Tibial nerve (tissue), 4 donors: ENCODE measurements around the gene AK8. TPM values are rescaled to one million over a fixed set of nuclear protein-coding genes. Genes with fewer than 3 reads are reported as not detected.

Source experiments
- DNase-seq, 2 donors: peaks; one replicate each; pipeline ENCODE4 v3.0.0-alpha.2; 2019; ENCODE audit warnings: low spot score in 2 of 2
- H3K27ac ChIP-seq, 4 donors: fragments of 200-600 bp; sonication (generic) in 3 of 4; one replicate each; pipeline ENCODE4 v1.5.1; 2017 to 2019; ENCODE audit warnings: mild to moderate bottlenecking in 1 of 4
- H3K27me3 ChIP-seq, 2 donors: fragments of 200-600 bp; sonication (generic) in 1 of 2; one replicate each; pipeline versions ENCODE4 v1.5.1 to v1.6.0; 2017 to 2019
- H3K36me3 ChIP-seq, 3 donors: fragments of 200-600 bp; sonication (generic); one replicate each; pipeline ENCODE4 v1.5.1; 2018 to 2019
- H3K4me1 ChIP-seq, 4 donors: fragments of 200-600 bp; sonication (generic) in 3 of 4; one replicate each; pipeline ENCODE4 v1.5.1; 2017 to 2019
- H3K4me3 ChIP-seq, 4 donors: fragments of 200-600 bp; sonication (generic) in 3 of 4; one replicate each; pipeline ENCODE4 v1.5.1; 2017 to 2019; ENCODE audit warnings: mild to moderate bottlenecking in 1 of 4, moderate library complexity in 1 of 4
- H3K9me3 ChIP-seq, 4 donors: fragments of 200-600 bp; sonication (generic) in 3 of 4; one replicate each; pipeline ENCODE4 v1.5.1; 2017 to 2019
- EP300 ChIP-seq, 2 donors: sonication (generic); formaldehyde crosslinking; IDR thresholded peaks; one replicate each; pipeline ENCODE4 v1.6.1; 2017; ENCODE audit warnings: antibody characterized with exemption in 2 of 2, mild to moderate bottlenecking in 1 of 2
- POLR2A ChIP-seq, 2 donors: fragments of 450-650 bp; IDR thresholded peaks; one replicate each; pipeline ENCODE4 v1.6.1; 2017; ENCODE audit warnings: antibody characterized with exemption in 2 of 2, mild to moderate bottlenecking in 2 of 2, moderate library complexity in 2 of 2
- WGBS, 2 donors: methylation state at CpG; one replicate each; pipeline ENCODE4 v1.1.5; 2018; 5-methylcytosine and 5-hydroxymethylcytosine counted together
- total RNA-seq, 4 donors: library from RNA; depleted of rRNA; stranded (reverse); fragments of >200 nt; gene quantifications; one replicate each; pipeline ENCODE4 v1.1.0, GENCODE V29; 2016
- TF ChIP-seq, protein P1 (sequence below), 5 experiments: fragments of 200-600 bp in 3 of 5; fragments of 450-650 bp in 2 of 5; sonication (generic) in 3 of 5; IDR thresholded peaks; one replicate each; pipeline ENCODE4 v1.5.1; 2016 to 2019; ENCODE audit warnings: antibody characterized with exemption in 5 of 5, mild to moderate bottlenecking in 3 of 5, moderate library complexity in 2 of 5

The AK8 gene
- total RNA-seq, 4 donors from 2014 or later = 0.30 to 4.3 (median 1.7) TPM

DNA sequence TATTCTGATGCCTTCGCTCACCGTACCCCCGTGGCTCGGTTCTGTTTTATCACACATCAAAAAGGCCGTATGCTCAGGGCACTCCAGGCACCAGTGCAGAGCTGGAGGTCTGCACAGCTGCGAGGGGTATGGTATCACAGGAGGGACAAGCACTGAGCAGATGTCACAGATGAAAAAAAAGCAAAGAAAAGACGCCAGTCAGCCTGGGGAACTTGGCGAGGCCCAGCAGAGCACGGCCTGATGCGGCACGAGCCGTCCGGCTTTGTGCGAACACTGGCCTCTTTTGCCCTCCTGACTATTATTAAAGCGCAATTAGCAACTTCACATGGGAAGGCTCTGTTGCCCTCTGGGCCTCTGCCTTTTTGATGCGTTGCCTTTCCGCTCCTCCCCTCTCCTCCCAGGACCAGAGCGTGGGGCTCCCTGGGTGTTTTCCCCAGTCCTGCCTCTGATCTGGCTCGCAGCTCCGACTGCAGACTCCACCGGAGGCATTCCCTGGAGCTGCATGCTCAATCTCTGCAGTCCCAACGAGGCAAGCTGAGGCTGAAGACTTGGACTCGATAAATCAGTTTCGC lies 44.4 kb downstream of the AK8 start:
- no peak overlapping the region for H3K4me3 ChIP-seq
- H3K4me1 ChIP-seq = no peaks in the 10 kb centered on the region
- H3K36me3 ChIP-seq = no peaks in the 10 kb centered on the region
- 43 to 49% methylated on average over 24 of the region's 24 CpGs for WGBS, 2 donors
- no peak overlapping the region for H3K27ac ChIP-seq
- H3K9me3 ChIP-seq = no peaks in the 10 kb centered on the region
- no peaks in the 10 kb centered on the region for H3K27me3 ChIP-seq
- TF ChIP-seq POLR2A (IDR thresholded peaks at IDR 0.05) (no peak), EP300 (IDR thresholded peaks at IDR 0.05) (no peak)
- TF ChIP-seq, protein P1, sequence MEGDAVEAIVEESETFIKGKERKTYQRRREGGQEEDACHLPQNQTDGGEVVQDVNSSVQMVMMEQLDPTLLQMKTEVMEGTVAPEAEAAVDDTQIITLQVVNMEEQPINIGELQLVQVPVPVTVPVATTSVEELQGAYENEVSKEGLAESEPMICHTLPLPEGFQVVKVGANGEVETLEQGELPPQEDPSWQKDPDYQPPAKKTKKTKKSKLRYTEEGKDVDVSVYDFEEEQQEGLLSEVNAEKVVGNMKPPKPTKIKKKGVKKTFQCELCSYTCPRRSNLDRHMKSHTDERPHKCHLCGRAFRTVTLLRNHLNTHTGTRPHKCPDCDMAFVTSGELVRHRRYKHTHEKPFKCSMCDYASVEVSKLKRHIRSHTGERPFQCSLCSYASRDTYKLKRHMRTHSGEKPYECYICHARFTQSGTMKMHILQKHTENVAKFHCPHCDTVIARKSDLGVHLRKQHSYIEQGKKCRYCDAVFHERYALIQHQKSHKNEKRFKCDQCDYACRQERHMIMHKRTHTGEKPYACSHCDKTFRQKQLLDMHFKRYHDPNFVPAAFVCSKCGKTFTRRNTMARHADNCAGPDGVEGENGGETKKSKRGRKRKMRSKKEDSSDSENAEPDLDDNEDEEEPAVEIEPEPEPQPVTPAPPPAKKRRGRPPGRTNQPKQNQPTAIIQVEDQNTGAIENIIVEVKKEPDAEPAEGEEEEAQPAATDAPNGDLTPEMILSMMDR (IDR thresholded peaks at IDR 0.05) = no peak
- no peak for DNase-seq

DNA sequence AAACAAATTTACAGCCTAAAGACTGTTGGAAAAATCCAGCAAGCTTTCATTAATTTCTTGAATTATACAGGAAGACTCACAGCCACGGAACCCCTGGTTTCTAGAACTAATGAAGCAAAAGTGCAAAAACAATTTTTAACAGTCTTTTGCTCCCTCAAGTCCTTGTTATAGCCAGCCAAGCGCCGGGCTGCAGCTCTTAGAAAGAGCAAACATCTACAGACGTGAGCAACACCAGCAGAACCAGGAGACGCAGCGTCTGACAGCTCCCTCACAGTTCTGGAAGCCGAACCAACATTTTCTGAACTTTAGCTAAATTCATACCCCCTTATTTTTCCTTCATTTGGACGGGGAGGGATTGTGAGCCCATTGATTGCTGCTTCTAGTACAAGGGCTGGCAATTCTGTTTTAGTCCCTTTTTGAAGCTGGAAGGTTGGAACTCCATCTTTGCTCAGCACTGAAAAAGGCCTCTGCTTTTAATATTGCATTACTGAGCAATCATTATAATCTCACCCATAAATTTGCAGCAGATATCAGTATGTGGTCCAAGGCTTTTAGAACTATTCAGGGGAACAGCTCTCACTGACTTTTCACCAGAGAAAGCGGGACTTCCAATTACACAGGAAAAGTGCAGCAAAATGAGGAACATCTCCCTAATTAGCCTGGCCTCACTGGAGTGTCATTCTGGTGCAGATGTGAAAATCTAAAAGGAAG lies 45.8 kb downstream of the AK8 start:
- Histone ChIP-seq H3K9me3 (no peaks in the 10 kb centered on the region), H3K4me1 (no peaks in the 10 kb centered on the region), H3K36me3 (no peaks in the 10 kb centered on the region), H3K27ac (no peak overlapping the region), H3K27me3 (no peaks in the 10 kb centered on the region), H3K4me3 (no peak overlapping the region)
- DNase-seq = no peak
- TF ChIP-seq POLR2A (IDR thresholded peaks at IDR 0.05) (no peak), EP300 (IDR thresholded peaks at IDR 0.05) (no peak)
- TF ChIP-seq, protein P1 (IDR thresholded peaks at IDR 0.05) = no peak
- WGBS, 2 donors = 71 to 72% methylated on average over 9 of the region's 9 CpGs

- 69 to 76% methylated on average over 16 of the region's 16 CpGs for whole genome bisulfite sequencing, 2 donors
- peaks cover 0 to 16% (median 0%) of the 10 kb centered on the region in 3 donors for H3K36me3 ChIP-seq
- DNase-seq = no peak
Observed at GRCh38 chr9:132828201-132828770, 49.8 kb downstream of the AK8 start.

GRCh38 chr9:132827366-132827765 lies 50.7 kb downstream of the AK8 start:
- 95% methylated on average over 5 of the region's 5 CpGs for WGBS, 2 donors
- DNase-seq = no peak
- Histone ChIP-seq H3K27ac (no peak overlapping the region), H3K4me3 (no peak overlapping the region), H3K4me1 (no peaks in the 10 kb centered on the region), H3K36me3 (peaks cover 0 to 16% (median 0%) of the 10 kb centered on the region in 3 donors), H3K9me3 (no peaks in the 10 kb centered on the region), H3K27me3 (no peaks in the 10 kb centered on the region)
- TF ChIP-seq, protein P1 (IDR thresholded peaks at IDR 0.05) = no peak

More at GRCh38 chr9:132828201-132828770, 49.8 kb downstream of the AK8 start:
- TF ChIP-seq EP300 (IDR thresholded peaks at IDR 0.05) (no peak), POLR2A (IDR thresholded peaks at IDR 0.05) (no peak)
- TF ChIP-seq, protein P1 (IDR thresholded peaks at IDR 0.05) = no peak
- Histone ChIP-seq H3K4me1 (no peaks in the 10 kb centered on the region), H3K4me3 (no peak overlapping the region), H3K9me3 (no peaks in the 10 kb centered on the region), H3K27me3 (no peaks in the 10 kb centered on the region), H3K27ac (no peak overlapping the region)
